Lung (tissue), 12 donors: ENCODE data around the gene CNGA3. TPM values are rescaled to one million over a fixed set of nuclear protein-coding genes. Genes with fewer than 3 reads are reported as not detected.

Source experiments
- ATAC-seq: fragments of 200-7000 bp; cut with Tn5 transposase; one replicate; pipeline ENCODE4 v1.9.1; 2020; ENCODE audit warnings: moderate number of reproducible peaks; ENCODE audit not compliant: insufficient read depth, low FRiP score
- DNase-seq, 3 donors: peaks; one replicate each; pipeline ENCODE4 v3.0.0-alpha.2; 2013 to 2017
- H3K27ac ChIP-seq, 2 donors: one replicate each; pipeline ENCODE4 v1.5.1; 2013; ENCODE audit warnings: mild to moderate bottlenecking in 2 of 2, moderate library complexity in 2 of 2, control low read depth in 1 of 2, inconsistent platforms in 1 of 2, low read depth in 1 of 2, low read length in 1 of 2
- H3K27me3 ChIP-seq, 3 donors: one replicate each; pipeline ENCODE4 v1.5.1; 2013; ENCODE audit warnings: low read length in 2 of 3; ENCODE audit not compliant: control insufficient read depth in 3 of 3, insufficient read depth in 3 of 3
- H3K36me3 ChIP-seq, 4 donors: one replicate each; pipeline ENCODE4 v1.5.1; 2013; ENCODE audit warnings: low read length in 4 of 4, mild to moderate bottlenecking in 1 of 4, moderate library complexity in 1 of 4; ENCODE audit not compliant: control insufficient read depth in 4 of 4, insufficient read depth in 4 of 4
- H3K4me1 ChIP-seq, 5 donors: one replicate each; pipeline ENCODE4 v1.5.1; 2013; ENCODE audit warnings: low read length in 5 of 5, mild to moderate bottlenecking in 2 of 5, moderate library complexity in 1 of 5; ENCODE audit not compliant: control insufficient read depth in 5 of 5, insufficient read depth in 5 of 5
- H3K4me3 ChIP-seq: one replicate; pipeline ENCODE4 v1.5.1; 2013; ENCODE audit warnings: mild to moderate bottlenecking, control low read depth, moderate library complexity
- H3K9ac ChIP-seq, 2 donors: one replicate each; pipeline ENCODE4 v1.5.1; 2013; ENCODE audit warnings: low read length in 2 of 2, control low read depth in 1 of 2; ENCODE audit not compliant: insufficient read depth in 1 of 2
- H3K9me3 ChIP-seq, 4 donors: one replicate each; pipeline ENCODE4 v1.5.1; 2013; ENCODE audit warnings: low read length in 3 of 4, mild to moderate bottlenecking in 1 of 4, moderate library complexity in 1 of 4; ENCODE audit not compliant: control insufficient read depth in 4 of 4, insufficient read depth in 3 of 4
- WGBS, 2 donors: extraction: QIAGEN DNeasy Blood & Tissue Kit; methylation state at CpG; one replicate each; pipeline ENCODE4 v1.1.7; 2013; 5-methylcytosine and 5-hydroxymethylcytosine counted together
- polyA plus RNA-seq, 2 donors: library from polyadenylated mRNA; stranded (reverse); fragments of 200-250 nt; gene quantifications; one replicate each; pipeline ENCODE4 v1.2.1, GENCODE V29; 2013
- total RNA-seq, 2 donors: library from RNA; depleted of rRNA in 1 of 2; stranded (reverse); fragments of >200 nt in 1 of 2; gene quantifications; one replicate each; pipeline ENCODE4 v1.2.1, GENCODE V29; 2014 to 2021
- TF ChIP-seq, protein P1 (sequence below): IDR thresholded peaks from 2 replicates; pipeline ENCODE4 v1.5.1; 2012; ENCODE audit warnings: mild to moderate bottlenecking; ENCODE audit errors: control extremely low read depth, extremely low read depth
- donor health status: control.
- donor health status: control.
- donor health status: Bipolar disorder and iron deficiency.
- donor health status: healthy.
- donor health status: DM: yes; HTN: yes; CAD: no.

CNGA3 gene
- total and polyA plus RNA-seq, 4 donors, result 0.06 to 0.40 (median 0.18) TPM

DNA sequence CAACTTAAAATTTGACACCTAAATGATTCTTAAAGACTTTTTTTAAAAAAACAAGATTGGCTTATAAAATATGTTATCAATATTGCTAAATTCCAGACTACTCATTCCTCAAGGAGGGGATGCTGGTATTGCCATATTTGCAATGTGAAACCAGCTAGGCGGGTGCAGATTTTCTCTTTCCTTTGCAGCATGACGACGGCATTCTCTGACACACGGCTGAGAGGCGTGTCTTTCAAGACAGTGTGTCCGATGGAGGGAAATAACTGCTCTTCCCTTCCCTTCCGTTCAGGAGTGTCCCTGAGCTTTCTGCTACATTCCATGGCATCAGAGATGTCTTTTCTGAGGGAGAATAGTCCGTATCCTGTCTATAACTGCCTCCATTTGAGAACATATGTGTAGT is 38.2 kb upstream of the CNGA3 start:
- H3K27ac ChIP-seq, result no peak overlapping the region
- TF ChIP-seq, protein P1, sequence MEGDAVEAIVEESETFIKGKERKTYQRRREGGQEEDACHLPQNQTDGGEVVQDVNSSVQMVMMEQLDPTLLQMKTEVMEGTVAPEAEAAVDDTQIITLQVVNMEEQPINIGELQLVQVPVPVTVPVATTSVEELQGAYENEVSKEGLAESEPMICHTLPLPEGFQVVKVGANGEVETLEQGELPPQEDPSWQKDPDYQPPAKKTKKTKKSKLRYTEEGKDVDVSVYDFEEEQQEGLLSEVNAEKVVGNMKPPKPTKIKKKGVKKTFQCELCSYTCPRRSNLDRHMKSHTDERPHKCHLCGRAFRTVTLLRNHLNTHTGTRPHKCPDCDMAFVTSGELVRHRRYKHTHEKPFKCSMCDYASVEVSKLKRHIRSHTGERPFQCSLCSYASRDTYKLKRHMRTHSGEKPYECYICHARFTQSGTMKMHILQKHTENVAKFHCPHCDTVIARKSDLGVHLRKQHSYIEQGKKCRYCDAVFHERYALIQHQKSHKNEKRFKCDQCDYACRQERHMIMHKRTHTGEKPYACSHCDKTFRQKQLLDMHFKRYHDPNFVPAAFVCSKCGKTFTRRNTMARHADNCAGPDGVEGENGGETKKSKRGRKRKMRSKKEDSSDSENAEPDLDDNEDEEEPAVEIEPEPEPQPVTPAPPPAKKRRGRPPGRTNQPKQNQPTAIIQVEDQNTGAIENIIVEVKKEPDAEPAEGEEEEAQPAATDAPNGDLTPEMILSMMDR, result no peak
- H3K36me3 ChIP-seq, result no peaks in the 10 kb centered on the region
- peaks cover 0 to 2% (median 0%) of the 10 kb centered on the region in 4 donors for H3K9me3 ChIP-seq
- WGBS, 2 donors, result 46 to 67% methylated on average over 8 of the region's 8 CpGs
- peaks cover 0 to 1% (median 0%) of the 10 kb centered on the region in 5 donors for H3K4me1 ChIP-seq
- DNase-seq (peak in 1 of 3 donors; percentile 6), ATAC-seq (peak; percentile 10)
- no peak overlapping the region for H3K4me3 ChIP-seq
- peaks cover 0 to 3% (median 0%) of the 10 kb centered on the region in 3 donors for H3K27me3 ChIP-seq
- no peak overlapping the region for H3K9ac ChIP-seq

DNA sequence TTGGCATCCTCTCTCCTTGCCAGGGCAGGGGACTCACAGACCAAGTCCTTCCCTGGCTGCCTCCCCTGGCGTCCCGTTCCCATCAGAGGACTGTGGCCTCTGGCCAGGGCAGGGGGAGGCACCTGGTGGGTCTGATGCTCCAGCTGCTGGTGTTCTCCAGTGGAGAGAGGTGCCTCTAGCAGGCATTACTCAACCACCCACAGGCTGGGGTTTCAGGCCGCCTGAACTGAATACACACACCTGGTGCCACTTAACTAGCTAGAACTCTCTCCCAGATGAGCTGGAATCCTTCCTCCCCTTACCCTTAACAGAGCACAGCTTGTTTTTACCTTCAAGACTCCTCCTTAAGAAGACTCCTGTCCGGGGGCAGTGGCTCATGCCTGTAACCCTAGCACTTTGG is 37.7 kb upstream of the CNGA3 start:
- H3K9ac ChIP-seq, result no peak overlapping the region
- peaks cover 0 to 4% (median 0%) of the 10 kb centered on the region in 4 donors for H3K9me3 ChIP-seq
- WGBS, 2 donors, result 60 to 87% methylated on average over 4 of the region's 4 CpGs
- TF ChIP-seq, protein P1, result no peak
- H3K27ac ChIP-seq, result no peak overlapping the region
- H3K36me3 ChIP-seq, result no peaks in the 10 kb centered on the region
- ATAC-seq (no peak), DNase-seq (peak in 2 of 3 donors; percentile 6 to 24)
- H3K4me3 ChIP-seq, result no peak overlapping the region
- H3K4me1 ChIP-seq, result peaks cover 0 to 1% (median 0%) of the 10 kb centered on the region in 5 donors
- peaks cover 0 to 3% (median 0%) of the 10 kb centered on the region in 3 donors for H3K27me3 ChIP-seq

DNA sequence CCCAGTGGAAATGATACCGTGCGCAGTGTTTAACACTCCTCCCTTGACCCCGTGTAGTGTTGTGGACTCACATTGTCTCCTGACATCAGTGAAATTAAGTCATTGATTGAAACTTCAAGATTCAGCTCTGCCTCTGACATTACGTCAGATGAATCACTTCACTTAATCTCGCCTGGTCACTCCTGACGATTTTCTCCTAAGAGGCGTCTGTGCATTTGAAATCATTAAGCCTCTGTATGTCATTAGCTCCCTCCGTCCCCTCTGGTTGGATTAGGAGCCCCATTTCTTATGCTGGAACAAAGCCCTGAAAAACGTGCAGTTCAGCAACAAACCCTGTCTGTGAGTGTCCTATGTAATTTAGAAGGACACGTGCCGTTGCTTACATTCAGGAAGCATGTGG is 36.7 kb upstream of the CNGA3 start:
- peaks cover 0 to 4% (median 0%) of the 10 kb centered on the region in 4 donors for H3K9me3 ChIP-seq
- no peak overlapping the region for H3K9ac ChIP-seq
- no peak for ATAC-seq
- H3K4me3 ChIP-seq, result no peak overlapping the region
- no peak overlapping the region for H3K27ac ChIP-seq
- WGBS, 2 donors, result 84 to 89% methylated on average over 11 of the region's 11 CpGs
- no peak for DNase-seq
- H3K36me3 ChIP-seq, result no peaks in the 10 kb centered on the region
- H3K4me1 ChIP-seq, result peaks cover 0 to 1% (median 0%) of the 10 kb centered on the region in 5 donors
- TF ChIP-seq, protein P1, result no peak
- peaks cover 0 to 3% (median 0%) of the 10 kb centered on the region in 3 donors for H3K27me3 ChIP-seq

DNA sequence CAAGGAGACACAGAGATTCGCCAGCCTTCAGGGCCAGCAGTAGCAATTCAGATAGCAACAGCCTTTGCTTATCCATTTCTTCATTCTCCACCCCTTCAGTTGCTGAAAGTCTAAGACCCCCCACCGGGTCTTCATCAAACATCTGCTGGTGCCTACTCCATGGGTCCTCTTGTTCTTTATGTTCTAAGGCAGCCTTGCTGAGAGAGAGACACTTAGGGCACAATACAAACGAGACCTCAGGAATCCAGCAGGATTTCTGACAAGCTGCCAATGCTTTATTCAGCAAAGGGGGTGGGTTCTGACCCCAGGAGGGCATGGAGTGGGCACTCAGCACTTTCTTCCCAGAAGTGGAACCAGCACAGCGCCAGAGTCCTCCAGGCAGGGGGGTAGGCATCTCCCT is 36.2 kb upstream of the CNGA3 start:
- TF ChIP-seq, protein P1, result no peak
- DNase-seq (peak in 1 of 3 donors; percentile 28), ATAC-seq (no peak)
- Histone ChIP-seq H3K36me3 (no peaks in the 10 kb centered on the region), H3K9me3 (peaks cover 0 to 2% (median 0%) of the 10 kb centered on the region in 4 donors), H3K9ac (no peak overlapping the region), H3K27ac (no peak overlapping the region), H3K4me1 (peaks cover 0 to 1% (median 0%) of the 10 kb centered on the region in 5 donors), H3K27me3 (peaks cover 0 to 3% (median 0%) of the 10 kb centered on the region in 3 donors), H3K4me3 (no peak overlapping the region)
- WGBS, 2 donors, result 63 to 88% methylated on average over 4 of the region's 4 CpGs
